SU-DHL-6 (cell line): ENCODE results near the gene WDR73.
"Not testable (repeated sequence)": the region's sequence is repeated elsewhere in the genome, so short reads cannot be mapped to it uniquely, and the experiment has no call there.

Source experiments
- H2AFZ ChIP-seq: fragments of 200-600 bp; sonication (generic); 2 replicates; pipeline ENCODE4 v1.6.1; 2014; ENCODE audit warnings: low read depth, mild to moderate bottlenecking, moderate library complexity, mixed read lengths, antibody characterized with exemption, low read length; ENCODE audit not compliant: severe bottlenecking
- H3F3A ChIP-seq: fragments of 200-600 bp; shearing (Covaris generic); 2 replicates; pipeline ENCODE4 v1.6.0; 2016; ENCODE audit warnings: antibody characterized with exemption, mild to moderate bottlenecking; ENCODE audit not compliant: insufficient read depth
- H3K27ac ChIP-seq: fragments of 200-600 bp; sonication (generic); 2 replicates; pipeline ENCODE4 v1.5.1; 2016; ENCODE audit warnings: low read depth, mild to moderate bottlenecking, low read length, moderate library complexity, mixed read lengths
- H3K27me3 ChIP-seq: fragments of 200-600 bp; sonication (generic), shearing (Covaris generic); 2 replicates; pipeline ENCODE4 v1.6.0; 2014; ENCODE audit warnings: mild to moderate bottlenecking, low read length
- H3K36me3 ChIP-seq: fragments of 200-600 bp; sonication (generic); 2 replicates; pipeline ENCODE4 v1.6.1; 2014; ENCODE audit warnings: mild to moderate bottlenecking, low read length, mixed read lengths
- H3K4me2 ChIP-seq: fragments of 300-600, 200-600 bp; shearing (Covaris generic), sonication (generic); 2 replicates; pipeline ENCODE4 v1.6.0; 2014; ENCODE audit warnings: low read length, low read depth, mild to moderate bottlenecking; ENCODE audit not compliant: poor library complexity, severe bottlenecking
- H3K4me3 ChIP-seq: fragments of 200-600 bp; sonication (generic); 2 replicates; pipeline ENCODE4 v1.5.1; 2014; ENCODE audit warnings: antibody characterized with exemption, low read length, mild to moderate bottlenecking, mixed read lengths; ENCODE audit not compliant: insufficient read depth, poor library complexity, severe bottlenecking
- H3K79me2 ChIP-seq: fragments of 200-600 bp; sonication (generic); 2 replicates; pipeline ENCODE4 v1.6.1; 2014; ENCODE audit warnings: mild to moderate bottlenecking, low read length, moderate library complexity; ENCODE audit not compliant: insufficient read depth
- H3K9ac ChIP-seq: fragments of 200-600 bp; sonication (generic); 2 replicates; pipeline ENCODE4 v1.7.0; 2014; ENCODE audit warnings: mild to moderate bottlenecking, low read length
- H3K9me2 ChIP-seq: fragments of 200-600 bp; sonication (generic); replicated peaks from 2 replicates; pipeline ENCODE4 v1.6.1; 2014; ENCODE audit warnings: low read length; ENCODE audit not compliant: insufficient read depth
- H3K9me3 ChIP-seq: fragments of 200-600 bp; sonication (generic); 2 replicates; pipeline ENCODE4 v1.6.1; 2014; ENCODE audit warnings: low read length, mixed read lengths; ENCODE audit not compliant: insufficient read depth
- H4K20me1 ChIP-seq: fragments of 200-600 bp; sonication (generic); 2 replicates; pipeline ENCODE4 v1.6.1; 2014; ENCODE audit warnings: low read depth, mild to moderate bottlenecking, antibody characterized with exemption, low read length, moderate library complexity, mixed read lengths
- CTCF ChIP-seq: fragments of 200-600 bp; sonication (generic); IDR thresholded peaks from one replicate; pipeline ENCODE4 v1.5.1; 2017; ENCODE audit warnings: antibody characterized with exemption, mild to moderate bottlenecking, low read length, moderate library complexity; ENCODE audit not compliant: insufficient read depth, poor library complexity, severe bottlenecking
- EZH2phosphoT487 ChIP-seq: fragments of 200-600 bp; sonication (generic), shearing (Covaris generic); conservative IDR thresholded peaks from 2 replicates; pipeline ENCODE4 v1.6.1; 2018; ENCODE audit warnings: mild to moderate bottlenecking, antibody characterized with exemption, low read length, moderate library complexity, mixed read lengths

The WDR73 gene

DNA sequence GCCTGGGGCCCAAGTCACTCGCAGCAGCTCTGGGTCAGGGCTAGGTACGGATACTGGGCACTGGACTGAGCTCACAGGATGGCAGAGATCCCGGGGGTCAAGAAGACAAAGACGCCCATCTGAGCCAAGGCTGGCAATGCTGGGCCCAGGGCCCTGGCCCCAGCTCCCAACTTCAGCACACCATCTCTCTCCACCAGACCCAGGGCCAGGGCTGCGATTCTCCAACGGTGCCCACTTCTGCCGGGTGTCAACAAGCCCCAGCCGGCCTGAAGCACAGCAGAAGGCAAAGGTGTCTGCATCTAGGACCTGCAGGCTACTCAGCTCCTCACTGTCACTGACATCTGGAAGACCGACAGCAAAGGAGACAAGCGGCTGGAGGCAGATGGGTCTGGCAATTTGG, 8.6 kb downstream of the WDR73 start:
- Histone ChIP-seq H4K20me1 (no peaks in the 10 kb centered on the region), H3K9ac (no peak overlapping the region), H3K79me2 (no peaks in the 10 kb centered on the region), H2AFZ (no peak overlapping the region), H3K4me3 (no peak overlapping the region), H3K27ac (no peak overlapping the region), H3K9me3 (no peaks in the 10 kb centered on the region), H3K36me3 (peaks cover 8% of the 10 kb centered on the region; the same call in 1 of the 2 replicates), H3K27me3 (no peaks in the 10 kb centered on the region), H3F3A (no peaks in the 10 kb centered on the region), H3K9me2 (no peaks in the 10 kb centered on the region), H3K4me2 (no peak overlapping the region)
- TF ChIP-seq CTCF: no peak
- no peak for TF ChIP-seq EZH2phosphoT487

GRCh38 chr15:84643838-84644237, 10.2 kb downstream of the WDR73 start:
- no peaks in the 10 kb centered on the region for H3K27me3 ChIP-seq
- no peak overlapping the region for H3K27ac ChIP-seq
- no peak overlapping the region for H3K4me2 ChIP-seq
- H3K79me2 ChIP-seq: no peaks in the 10 kb centered on the region
- H4K20me1 ChIP-seq: no peaks in the 10 kb centered on the region
- no peaks in the 10 kb centered on the region for H3F3A ChIP-seq
- H3K9me3 ChIP-seq: no peaks in the 10 kb centered on the region
- no peak overlapping the region for H2AFZ ChIP-seq
- no peak for TF ChIP-seq CTCF
- no peak for TF ChIP-seq EZH2phosphoT487
- H3K4me3 ChIP-seq: no peak overlapping the region
- H3K9ac ChIP-seq: no peak overlapping the region
- no peaks in the 10 kb centered on the region for H3K9me2 ChIP-seq
- peaks cover 6% of the 10 kb centered on the region; the same call in 1 of the 2 replicates for H3K36me3 ChIP-seq

GRCh38 chr15:84642640-84643039, 11.4 kb downstream of the WDR73 start:
- H3K27ac ChIP-seq, H2AFZ ChIP-seq, H3K9me3 ChIP-seq, H3K4me3 ChIP-seq, H3F3A ChIP-seq, H3K9me2 ChIP-seq, H3K27me3 ChIP-seq, H3K36me3 ChIP-seq, H3K9ac ChIP-seq, H3K4me2 ChIP-seq, H4K20me1 ChIP-seq, H3K79me2 ChIP-seq: not testable (repeated sequence)

- not testable (repeated sequence) for H3K79me2 ChIP-seq, H3K9ac ChIP-seq, H3K4me3 ChIP-seq, H3K9me2 ChIP-seq, H2AFZ ChIP-seq, H3K36me3 ChIP-seq, H3F3A ChIP-seq, H3K4me2 ChIP-seq, H3K27ac ChIP-seq, H3K27me3 ChIP-seq, H3K9me3 ChIP-seq, H4K20me1 ChIP-seq
These were observed 12.2 kb downstream of the WDR73 start for GRCh38 chr15:84641871-84642270.
